ENCODE measurements around the gene PLIN5. TPM values are rescaled to one million over a fixed set of nuclear protein-coding genes. Genes with fewer than 3 reads are reported as not detected.

Gene PLIN5
- total and polyA plus RNA-seq, 10 of the 15 experiments (the other 5 are each of a cell fraction or from before 2014, with no cell fraction given) = 0.15 to 0.33 TPM; not detected in 8

DNA sequence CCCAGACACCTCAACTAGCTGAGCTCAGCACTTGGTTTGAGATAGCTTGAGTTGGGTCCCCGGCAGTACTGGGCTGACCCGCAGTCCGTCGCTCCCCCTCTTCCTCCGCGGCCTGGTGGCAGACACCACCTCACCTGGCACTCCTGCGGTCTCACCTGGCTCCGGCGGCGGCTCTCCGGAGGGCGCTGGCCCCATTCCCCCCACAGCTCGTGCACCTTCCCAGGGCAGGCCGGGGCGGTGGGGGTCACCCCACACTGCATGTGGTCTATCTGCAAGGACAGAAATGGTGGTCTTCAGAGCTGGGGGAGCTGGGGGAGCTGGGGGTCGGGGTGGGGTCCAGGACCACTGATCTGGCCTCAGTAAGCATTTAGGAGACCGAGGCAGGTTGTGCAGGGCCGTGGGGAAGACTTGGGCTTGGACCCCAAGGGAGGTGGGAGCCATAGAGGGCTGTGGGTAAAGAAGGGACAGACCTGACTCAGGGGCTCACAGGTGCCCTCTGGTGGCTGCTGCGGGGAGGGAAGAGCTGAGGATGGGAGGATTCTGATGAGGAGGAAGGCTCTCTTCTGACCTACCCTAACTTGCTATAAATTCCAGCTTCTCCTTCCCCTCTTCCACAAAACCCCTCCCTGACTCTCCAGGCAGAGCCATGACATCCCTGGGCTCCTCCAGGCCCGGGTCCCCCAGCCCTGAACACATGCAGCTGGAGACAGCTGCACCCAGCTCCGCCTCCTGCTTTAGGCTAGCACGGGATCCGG, 10.0 kb downstream of the PLIN5 start:
- Histone ChIP-seq H3K27me3 (replicated peaks in 1 of 2; ENCODE audit: control insufficient read depth in 2 of 2, insufficient read depth in 2 of 2, low read length in 1 of 2) (no peaks in the 10 kb centered on the region), H3K4me2 (ENCODE audit: control insufficient read depth, insufficient read depth) (no peak overlapping the region), H3K4me3 (no peak overlapping the region), H3K27ac (ENCODE audit: control insufficient read depth, insufficient read depth) (no peak overlapping the region), H2AFZ (ENCODE audit: control insufficient read depth, low read depth, low read length) (no peak overlapping the region), H3K9me3 (replicated peaks; ENCODE audit: control insufficient read depth, insufficient read depth, low read length) (no peaks in the 10 kb centered on the region), H4K20me1 (ENCODE audit: control insufficient read depth, insufficient read depth) (no peaks in the 10 kb centered on the region), H3K4me1 (ENCODE audit: control insufficient read depth, insufficient read depth, low read length) (no peaks in the 10 kb centered on the region), H3K36me3 (ENCODE audit: control insufficient read depth in 2 of 2, insufficient read depth in 2 of 2, low read length in 1 of 2) (no peaks in the 10 kb centered on the region), H3K9ac (ENCODE audit: control insufficient read depth, insufficient read depth, low read length) (no peak overlapping the region), H3K79me2 (ENCODE audit: control insufficient read depth, insufficient read depth, low read length) (no peaks in the 10 kb centered on the region)
- ChIA-PET CTCF (interaction anchor here (0.6 to 4.5 kb wide), 20 partner anchors 8 to 607 kb away, joined by 3 to 44 read pairs (median 4); partner anchors contain the start of genes LRG1, PLIN5 and SEMA6B), SMC1A (ENCODE audit: uncharacterized antibody, unreplicated experiment) (interaction anchor here (1.0 to 1.5 kb wide), 3 partner anchors 14 to 258 kb away, joined by 4 read pairs; partner anchors contain the start of gene LRG1), RAD21 (ENCODE audit: unreplicated experiment) (interaction anchor here (1.2 kb wide), 2 partner anchors 10 to 258 kb away, joined by 3 to 8 read pairs; partner anchors contain the start of gene PLIN5), POLR2A (interaction anchor here (0.5 kb wide), 1 partner anchor 26 kb away, joined by 6 read pairs; no protein-coding TSS in a partner anchor)
- TF ChIP-seq SMC3 (IDR thresholded peaks at IDR 0.05; ENCODE audit: borderline replicate concordance, low read length) (peak; percentile 63; the same call in 1 of the 2 replicates), SMARCA5 (IDR thresholded peaks at IDR 0.05) (peak; percentile 75; the same call in 1 of the 2 replicates), RAD21 (IDR thresholded peaks at IDR 0.05; ENCODE audit: insufficient read depth, low read depth, low read length) (peak; percentile 43)
- TF ChIP-seq, protein P1, sequence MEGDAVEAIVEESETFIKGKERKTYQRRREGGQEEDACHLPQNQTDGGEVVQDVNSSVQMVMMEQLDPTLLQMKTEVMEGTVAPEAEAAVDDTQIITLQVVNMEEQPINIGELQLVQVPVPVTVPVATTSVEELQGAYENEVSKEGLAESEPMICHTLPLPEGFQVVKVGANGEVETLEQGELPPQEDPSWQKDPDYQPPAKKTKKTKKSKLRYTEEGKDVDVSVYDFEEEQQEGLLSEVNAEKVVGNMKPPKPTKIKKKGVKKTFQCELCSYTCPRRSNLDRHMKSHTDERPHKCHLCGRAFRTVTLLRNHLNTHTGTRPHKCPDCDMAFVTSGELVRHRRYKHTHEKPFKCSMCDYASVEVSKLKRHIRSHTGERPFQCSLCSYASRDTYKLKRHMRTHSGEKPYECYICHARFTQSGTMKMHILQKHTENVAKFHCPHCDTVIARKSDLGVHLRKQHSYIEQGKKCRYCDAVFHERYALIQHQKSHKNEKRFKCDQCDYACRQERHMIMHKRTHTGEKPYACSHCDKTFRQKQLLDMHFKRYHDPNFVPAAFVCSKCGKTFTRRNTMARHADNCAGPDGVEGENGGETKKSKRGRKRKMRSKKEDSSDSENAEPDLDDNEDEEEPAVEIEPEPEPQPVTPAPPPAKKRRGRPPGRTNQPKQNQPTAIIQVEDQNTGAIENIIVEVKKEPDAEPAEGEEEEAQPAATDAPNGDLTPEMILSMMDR (IDR thresholded peaks at IDR 0.05 in 2 of 3, conservative IDR thresholded peaks at IDR 0.05 in 1 of 3; ENCODE audit: control insufficient read depth in 2 of 3, extremely low read depth in 1 of 3, insufficient read depth in 1 of 3, low read depth in 3 of 3, low read length in 3 of 3) = peak; percentile 65 to 91 (median 77)
- TF ChIP-seq, protein P2, sequence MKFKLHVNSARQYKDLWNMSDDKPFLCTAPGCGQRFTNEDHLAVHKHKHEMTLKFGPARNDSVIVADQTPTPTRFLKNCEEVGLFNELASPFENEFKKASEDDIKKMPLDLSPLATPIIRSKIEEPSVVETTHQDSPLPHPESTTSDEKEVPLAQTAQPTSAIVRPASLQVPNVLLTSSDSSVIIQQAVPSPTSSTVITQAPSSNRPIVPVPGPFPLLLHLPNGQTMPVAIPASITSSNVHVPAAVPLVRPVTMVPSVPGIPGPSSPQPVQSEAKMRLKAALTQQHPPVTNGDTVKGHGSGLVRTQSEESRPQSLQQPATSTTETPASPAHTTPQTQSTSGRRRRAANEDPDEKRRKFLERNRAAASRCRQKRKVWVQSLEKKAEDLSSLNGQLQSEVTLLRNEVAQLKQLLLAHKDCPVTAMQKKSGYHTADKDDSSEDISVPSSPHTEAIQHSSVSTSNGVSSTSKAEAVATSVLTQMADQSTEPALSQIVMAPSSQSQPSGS (IDR thresholded peaks at IDR 0.05; ENCODE audit: low read length) = no peak
- TF ChIP-seq, protein P3, sequence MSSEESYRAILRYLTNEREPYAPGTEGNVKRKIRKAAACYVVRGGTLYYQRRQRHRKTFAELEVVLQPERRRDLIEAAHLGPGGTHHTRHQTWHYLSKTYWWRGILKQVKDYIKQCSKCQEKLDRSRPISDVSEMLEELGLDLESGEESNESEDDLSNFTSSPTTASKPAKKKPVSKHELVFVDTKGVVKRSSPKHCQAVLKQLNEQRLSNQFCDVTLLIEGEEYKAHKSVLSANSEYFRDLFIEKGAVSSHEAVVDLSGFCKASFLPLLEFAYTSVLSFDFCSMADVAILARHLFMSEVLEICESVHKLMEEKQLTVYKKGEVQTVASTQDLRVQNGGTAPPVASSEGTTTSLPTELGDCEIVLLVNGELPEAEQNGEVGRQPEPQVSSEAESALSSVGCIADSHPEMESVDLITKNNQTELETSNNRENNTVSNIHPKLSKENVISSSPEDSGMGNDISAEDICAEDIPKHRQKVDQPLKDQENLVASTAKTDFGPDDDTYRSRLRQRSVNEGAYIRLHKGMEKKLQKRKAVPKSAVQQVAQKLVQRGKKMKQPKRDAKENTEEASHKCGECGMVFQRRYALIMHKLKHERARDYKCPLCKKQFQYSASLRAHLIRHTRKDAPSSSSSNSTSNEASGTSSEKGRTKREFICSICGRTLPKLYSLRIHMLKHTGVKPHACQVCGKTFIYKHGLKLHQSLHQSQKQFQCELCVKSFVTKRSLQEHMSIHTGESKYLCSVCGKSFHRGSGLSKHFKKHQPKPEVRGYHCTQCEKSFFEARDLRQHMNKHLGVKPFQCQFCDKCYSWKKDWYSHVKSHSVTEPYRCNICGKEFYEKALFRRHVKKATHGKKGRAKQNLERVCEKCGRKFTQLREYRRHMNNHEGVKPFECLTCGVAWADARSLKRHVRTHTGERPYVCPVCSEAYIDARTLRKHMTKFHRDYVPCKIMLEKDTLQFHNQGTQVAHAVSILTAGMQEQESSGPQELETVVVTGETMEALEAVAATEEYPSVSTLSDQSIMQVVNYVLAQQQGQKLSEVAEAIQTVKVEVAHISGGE (CRISPR knock-in tag; IDR thresholded peaks at IDR 0.05) = no peak
- ATAC-seq (peak; percentile 93), DNase-seq (ENCODE audit: low read depth, low spot score) (no peak), FAIRE-seq (peak; percentile 31)
- in situ Hi-C loops (cut with MboI) (no loop called here), intact Hi-C loops (cut with micrococcal nuclease; ENCODE audit: unreplicated experiment) (loop anchor here (2.0 kb wide), 1 partner anchor 258 kb away; no protein-coding TSS in a partner anchor)
- BruUV-seq (replicated peaks) = no TSS peak
- WGBS (ENCODE audit: insufficient coverage, insufficient replicate concordance, low lambda C conversion rate, missing lambda C conversion rate) = 54% methylated on average over 21 of the region's 23 CpGs
